GM19324 (cell line): ENCODE measurements around the gene FOXL1.

Experiments used
- ATAC-seq: cut with Tn5 transposase; IDR thresholded peaks from one replicate; pipeline ENCODE4 v1.9.1; 2021; ENCODE audit warnings: mild to moderate bottlenecking, moderate library complexity; ENCODE audit not compliant: unreplicated experiment, low FRiP score

FOXL1 gene

DNA sequence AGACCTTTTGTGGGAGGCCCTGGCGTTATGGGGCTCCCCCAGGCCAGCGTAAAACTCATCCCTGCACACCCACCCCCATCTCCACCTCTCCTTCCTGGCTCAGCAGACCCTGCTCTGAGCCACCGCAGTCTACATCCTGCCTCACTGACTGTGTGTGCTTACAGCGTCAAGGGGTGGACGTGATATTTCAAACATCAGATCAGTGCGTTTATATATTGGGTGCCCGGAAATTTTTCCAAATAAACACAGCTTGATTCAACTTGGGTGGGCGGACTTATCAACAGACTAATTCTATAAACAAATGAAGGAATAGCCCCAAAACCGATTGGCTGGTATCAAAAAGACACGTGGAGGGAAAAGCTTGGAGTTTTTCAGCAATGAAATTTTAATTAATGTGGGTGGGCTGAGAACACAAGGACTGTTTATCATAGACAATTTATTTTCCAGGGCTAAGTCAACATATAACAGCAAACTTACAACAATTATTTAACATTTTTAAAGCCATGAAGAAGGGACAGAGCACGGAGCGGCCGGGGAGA, at the start of gene FOXL1:
FOXL1 (plus strand) TSS at position 489 of the 539 bp plus-strand sequence. CDS start 175 bp downstream, outside the sequence.
- no peak for ATAC-seq

DNA sequence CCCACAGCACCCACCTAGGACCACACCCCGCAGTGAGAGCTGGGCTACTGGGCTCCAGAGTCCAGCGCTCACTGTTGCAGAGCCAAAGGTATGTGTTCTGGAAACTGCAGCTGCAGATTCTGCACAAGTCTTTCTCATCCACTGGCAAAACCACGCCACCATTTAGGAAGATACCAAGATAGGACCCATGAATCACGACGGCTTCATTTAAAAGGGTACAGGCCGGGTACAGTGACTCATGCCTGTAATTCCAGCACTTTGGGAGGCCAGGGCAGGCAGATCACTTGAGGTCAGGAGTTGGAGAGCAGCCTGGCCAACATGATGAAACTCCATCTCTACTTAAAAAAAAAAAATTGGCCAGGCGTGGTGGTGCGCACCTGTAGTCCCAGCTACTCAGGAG, 49.2 kb upstream of the FOXL1 start:
- ATAC-seq = no peak

DNA sequence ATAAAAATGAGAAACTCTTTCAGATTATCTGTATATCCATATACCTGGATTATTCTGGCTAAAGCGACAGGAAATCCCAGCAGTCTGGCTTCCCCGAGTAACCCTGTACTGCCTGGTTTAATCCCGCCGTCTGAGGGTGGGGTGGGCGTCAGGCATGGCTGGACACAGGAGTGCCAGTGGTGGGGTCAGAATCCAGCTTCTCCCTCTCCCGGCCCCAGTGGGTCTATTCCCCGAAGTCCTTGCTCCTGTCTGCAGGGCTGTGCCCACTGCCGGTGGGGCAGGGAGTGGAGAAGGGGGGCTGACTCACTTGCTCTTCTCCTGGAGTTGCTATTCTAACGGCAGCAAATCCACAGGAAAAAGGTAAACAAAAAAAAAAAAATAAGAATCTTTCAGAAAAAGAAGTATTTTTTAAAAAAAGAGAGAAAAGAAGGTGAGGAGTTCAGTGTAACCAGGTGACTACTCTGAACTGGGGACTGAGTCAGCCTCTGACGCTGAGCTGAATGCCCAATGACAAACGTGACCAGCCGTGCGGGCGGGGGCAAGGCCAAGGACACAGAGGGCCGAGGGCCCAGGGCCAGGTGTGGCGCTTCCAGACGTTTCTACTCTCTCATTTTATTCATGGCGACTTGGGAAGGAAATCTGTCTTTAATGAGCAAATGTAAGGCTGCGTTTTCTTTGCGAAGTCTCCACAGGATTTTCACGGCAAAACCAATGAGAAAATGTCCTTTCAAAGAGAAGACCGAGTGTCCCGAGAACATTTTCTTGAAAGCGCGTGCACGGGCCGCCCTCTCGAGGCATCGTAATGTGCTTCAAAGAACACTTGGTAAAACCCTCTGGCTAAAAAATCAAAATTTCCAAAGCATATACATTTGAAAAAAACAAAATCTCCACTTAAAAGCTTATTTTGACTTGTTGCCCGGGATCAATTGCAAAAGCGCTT, 47.8 kb upstream of the FOXL1 start:
- ATAC-seq = no peak

DNA sequence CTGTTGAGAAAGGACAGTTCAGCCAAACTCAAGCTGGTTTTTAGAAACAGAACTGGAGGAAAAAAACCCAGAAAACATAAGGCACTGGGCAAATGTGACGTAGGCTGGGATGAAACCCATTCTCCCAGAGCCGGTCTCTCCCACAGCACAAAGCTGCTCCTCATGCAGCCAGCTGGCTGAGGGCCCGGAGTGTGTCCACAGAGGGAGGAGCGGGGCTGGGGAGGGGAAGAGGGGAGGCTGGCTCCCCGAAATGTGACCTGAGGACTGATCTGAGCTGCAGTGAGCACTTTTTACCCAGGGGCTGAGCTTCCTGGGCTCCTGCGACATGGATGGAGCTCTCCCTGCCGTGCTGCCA, 47.2 kb upstream of the FOXL1 start:
- no peak for ATAC-seq

DNA sequence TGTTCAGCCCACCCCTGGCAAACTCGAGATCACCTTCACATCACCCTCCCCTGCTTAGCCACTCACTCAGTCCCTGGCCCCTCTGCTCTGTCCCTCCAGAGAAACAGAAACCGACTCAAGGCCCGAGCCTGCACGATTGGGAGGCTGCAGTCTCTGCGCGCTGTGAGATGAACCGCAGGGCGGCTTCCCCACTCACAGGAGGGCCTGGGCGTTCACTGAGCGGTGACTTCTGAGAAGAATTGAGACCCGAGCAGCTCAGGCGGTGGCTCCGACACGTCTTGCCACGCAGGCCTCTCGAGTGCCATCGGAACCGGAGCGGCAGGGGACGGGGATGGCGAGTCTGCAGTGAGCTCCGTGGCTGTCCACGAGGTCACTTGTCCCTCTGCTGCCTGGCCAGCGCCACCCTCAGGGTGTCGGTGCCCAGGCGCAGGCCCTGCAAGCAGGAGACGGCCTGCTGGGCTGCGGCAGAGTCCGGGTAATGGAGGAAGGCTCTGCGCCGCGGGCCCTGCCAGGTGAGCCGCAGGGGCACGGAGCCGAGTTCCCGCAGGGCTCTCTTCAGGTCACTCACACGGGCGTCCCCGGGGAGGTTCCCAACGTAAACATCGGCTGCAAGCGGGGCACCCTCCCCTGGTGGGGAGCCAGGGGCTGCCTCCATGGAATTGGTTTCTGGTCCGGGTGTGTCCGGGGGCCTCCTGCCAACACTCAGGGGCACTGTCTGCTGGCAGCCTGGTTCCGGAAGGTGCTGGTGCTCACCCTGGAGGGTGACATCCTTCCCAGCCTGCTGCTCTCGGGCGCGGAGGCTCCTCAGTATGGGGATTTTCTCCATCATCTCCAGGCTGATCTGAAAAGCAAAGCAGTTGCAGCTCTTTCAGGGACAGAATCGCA, 46.5 kb upstream of the FOXL1 start:
- no peak for ATAC-seq

DNA sequence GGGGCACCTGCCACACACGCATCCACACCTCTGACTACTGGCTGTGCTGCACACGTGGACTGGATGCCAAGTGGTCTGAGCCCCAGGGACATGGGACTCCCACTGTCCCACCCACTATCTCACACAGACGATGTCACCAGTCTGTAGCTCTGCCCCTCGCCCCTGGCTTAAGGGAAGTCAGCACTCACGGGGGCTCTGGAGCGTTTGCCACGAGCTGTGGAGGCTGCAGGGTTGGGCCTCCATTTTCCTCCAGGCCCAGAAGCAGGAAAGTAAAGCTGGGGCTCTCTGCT, 45.9 kb upstream of the FOXL1 start:
- ATAC-seq = no peak

DNA sequence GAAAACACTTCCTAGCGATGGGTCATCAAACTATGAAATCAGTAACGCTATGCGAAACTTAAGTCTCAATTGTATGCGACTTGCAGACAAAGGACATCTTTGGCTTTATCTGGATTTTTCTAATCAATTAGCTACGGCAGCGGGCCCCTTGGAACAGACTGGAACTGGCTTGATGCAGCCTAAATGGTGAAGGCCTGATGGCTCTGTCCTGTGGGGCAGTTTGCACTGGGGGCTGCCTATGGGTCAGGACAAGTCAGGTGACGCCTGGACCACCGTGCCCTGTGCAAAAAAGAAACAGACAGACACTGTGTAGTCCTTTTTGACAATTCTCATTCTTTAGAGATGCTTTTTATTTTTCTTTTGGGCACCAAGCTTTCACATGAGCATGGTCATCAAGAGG, 45.3 kb upstream of the FOXL1 start:
- ATAC-seq = no peak

DNA sequence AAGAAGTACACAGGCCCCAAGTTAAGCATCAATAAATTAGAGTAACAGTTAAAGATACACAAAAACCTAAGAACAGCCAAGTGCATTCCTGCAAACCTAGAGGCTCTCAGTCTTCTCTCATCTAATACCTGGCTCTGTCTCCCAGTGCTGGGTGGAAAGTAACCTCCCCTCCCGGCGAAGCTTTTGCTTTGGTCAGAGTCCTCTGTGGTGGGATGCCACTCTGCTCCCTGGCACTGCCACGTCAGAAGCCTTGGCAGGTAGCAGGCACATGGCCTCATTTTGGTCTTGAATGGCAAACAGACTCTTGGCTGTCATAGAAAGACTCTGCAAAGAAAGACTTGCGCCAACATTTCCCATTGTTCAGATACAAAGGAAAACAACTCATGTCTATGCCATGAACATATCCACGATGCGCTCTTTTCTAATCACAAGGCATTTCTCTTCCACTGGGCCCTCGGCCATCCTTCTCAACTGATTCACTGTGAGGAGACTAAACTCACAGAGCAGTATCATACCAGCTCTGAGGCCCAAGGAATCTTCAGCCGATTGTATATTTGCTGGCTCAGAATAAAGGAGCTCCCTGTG, 44.5 kb upstream of the FOXL1 start:
- no peak for ATAC-seq

DNA sequence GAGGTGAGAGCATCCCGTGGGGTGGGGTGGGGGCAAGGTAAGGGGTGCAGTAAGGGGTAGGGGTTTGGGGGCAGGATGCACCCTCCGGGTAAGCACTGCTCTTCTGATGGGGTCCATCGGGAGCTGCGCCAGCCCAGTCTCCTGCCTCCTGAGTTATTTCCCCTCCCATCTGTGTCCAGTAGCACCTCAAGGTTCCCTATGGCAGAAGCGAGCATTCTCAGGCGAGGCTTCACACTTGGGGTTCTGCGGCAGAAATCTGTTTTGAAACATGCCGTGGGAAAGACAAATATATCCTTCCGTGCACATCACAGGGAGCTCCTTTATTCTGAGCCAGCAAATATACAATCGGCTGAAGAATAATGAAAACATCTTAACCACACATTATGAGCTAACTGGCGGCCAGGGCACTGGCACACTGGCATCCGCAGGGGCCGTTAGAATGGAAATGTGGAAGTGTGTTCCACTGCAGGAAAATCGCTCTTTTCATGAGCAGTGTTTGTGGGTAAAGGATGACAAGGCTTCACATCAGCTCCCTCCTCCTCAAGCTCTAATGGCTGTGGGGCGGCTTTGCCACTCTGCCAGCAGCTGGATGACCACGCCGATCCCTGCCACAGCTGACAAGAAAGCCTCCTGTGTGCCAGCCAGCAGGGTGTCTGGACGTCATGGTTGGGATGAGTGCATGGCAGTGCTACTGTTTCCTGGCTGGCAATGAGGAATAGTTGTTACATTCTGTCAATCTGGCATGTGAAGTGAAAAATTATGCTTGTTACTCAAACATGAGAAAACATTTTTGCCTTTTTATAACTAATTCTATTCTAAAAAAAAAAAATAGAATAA, 43.4 kb upstream of the FOXL1 start:
- ATAC-seq = no peak

DNA sequence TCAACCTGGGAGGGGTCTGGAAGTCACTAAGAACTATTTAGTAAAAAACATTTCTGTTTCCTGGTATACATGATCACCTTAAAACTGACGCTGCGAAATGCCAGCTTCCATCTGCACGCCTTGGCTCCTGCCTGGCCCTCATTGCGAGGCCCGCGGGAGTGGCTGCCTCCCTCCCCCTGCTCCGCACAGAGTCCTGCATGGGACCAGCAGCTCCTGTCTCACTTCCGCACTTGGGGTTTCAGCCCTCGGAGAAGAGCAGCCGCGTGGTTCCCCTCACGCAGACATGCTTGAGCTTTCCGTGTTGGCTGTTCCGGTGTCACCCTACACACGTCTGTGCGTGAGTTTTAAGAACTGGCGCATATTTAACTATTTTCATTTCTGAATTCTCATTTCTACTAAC, 41.7 kb upstream of the FOXL1 start:
- no peak for ATAC-seq

DNA sequence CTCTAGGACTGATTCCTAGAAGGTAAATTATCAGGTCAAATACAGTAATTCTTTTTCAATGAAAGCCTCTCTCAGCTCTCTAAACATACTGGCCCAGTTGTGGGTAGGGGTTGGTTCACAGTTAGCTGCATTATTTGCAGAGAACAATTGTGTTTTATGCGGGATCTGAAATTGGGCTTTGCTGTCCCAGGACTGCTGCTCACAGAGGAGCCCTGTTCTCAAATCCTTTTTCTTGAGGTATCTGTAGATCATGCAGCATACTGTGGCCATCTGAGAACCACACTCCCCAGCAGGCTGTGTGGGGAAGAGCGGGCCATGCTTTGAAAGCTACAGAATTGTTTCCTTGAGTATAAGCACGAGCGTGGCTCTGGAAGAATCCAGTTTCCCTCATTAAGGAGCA, 40.9 kb upstream of the FOXL1 start:
- ATAC-seq = no peak

DNA sequence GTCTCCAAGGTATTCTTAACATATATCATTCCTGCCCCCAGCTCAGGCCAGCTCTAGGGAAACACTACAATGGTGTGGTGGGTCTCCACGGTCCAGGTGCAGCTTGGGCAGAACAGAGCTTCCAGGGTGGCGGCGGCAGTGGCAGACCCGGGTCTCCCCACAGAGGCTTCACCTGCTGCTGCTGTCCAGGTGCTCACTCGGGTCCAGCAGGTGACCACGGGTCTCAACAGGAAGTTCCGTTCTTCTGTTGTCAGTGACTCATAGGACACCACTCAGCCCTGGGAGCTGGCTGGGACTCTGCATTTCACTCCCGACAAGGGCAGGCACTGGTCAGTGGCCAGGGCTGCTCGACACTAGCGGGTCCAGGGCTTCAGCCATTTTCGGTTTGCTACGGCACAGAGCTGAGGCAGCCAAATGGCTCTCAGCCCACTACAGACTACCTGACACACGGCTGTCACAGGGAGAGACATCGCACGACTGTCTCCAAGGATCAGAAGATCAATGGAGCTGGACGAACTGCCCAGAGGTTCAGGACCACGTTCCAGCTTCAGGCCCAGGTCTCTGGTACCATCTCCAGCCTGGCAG, 40.1 kb upstream of the FOXL1 start:
- no peak for ATAC-seq

DNA sequence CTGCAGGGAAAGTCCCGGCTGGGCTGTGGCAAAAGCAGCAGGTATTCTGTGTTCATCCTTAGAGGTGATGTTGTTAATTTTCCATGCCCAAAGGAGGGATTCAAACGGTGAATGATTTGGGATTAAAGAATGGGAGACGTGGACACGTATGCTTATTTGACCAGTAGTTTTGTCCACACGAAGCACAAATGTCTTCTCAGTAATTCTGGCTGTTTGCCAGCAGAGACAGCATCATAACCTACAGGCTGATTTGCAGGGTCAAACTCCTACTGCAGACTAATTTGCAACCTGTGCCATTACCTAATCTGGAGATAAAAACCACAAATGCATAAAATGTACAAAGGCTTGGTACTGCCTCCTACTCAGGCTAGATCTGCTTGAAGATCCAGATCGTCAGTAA, 37.5 kb upstream of the FOXL1 start:
- no peak for ATAC-seq

DNA sequence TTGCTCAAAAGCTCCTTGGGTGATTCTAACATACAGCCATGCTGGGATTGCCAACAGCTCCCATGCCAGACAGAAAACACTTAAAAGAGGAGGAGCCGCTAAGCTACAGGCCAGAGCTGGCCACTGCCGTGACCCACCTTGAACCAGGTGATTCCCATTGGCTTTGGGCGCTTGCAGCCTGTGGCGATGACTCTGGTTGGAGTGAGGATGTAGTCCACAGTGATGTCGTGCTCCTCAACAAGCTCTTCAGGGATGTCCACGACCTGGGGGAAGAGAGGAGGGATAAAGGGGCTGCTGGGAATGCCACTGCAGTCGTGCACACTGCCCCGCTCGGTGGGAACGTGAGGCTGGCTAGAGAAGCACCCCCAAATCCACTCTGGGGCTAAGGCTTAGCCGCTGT, 36.8 kb upstream of the FOXL1 start:
- no peak for ATAC-seq

DNA sequence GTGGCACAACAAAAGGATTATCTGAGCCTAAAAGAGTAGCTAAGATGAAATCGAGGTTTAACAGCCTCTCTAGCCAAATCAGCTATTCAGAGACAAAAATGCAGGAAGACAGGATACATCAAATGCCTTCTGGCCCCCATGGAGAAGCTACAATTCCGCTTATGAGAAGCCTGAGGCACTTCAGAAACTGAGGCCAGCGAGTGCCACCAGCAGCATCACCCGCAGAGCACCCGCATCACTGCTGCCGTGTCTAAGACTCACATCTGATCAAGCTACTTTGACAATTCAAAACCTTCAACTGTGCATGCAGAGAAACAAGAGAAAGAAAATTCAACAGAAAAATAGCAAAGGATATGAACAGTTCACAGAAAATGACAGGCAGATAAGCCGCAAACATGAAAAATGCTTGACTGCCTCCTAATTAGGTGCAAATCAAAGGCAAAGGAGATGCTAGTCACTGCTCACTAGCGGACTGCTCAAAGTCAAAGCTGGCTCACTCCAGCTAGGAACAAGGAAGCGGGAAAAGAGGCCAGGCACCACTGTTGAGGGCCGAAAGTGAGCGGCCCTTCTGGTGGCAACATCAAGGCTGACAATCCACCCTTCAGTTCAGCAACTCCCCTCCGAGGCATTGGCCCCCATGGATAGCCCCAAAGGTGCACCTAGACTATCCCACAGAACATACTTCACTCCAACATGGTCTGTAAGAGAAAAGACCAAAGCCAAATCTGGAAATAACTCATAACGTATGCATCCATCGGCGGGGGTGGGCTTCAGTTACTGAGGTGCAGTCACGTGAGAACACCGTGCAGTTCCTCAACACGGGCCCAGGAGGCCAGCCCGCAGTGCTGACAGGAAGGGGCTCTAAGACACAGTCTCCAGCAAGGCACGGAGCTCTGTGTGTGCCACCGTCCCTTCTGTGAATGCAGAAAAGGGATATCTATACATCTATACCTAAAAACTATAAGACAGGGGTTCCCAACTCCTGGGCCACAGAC, 35.3 kb upstream of the FOXL1 start:
- no peak for ATAC-seq

DNA sequence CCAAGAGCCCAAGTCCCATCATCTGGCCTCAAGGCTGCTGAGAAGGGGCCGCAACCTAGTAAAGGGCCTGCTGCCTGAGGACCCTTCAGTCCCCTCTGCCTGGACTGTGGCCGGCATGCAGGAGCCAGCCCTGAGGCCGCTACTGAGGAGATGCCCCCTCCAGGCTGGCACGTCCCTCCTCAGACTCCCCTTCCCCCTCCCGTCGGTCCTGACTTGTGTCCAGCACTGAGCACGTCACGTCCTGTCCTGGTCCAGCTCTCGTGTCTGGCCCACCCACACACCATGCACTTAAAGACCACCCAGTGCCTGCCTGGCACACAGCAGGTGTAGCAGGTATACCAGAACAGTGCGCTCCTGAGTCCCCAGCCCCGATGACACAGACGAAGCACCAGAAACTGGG, 32.9 kb upstream of the FOXL1 start:
- no peak for ATAC-seq

DNA sequence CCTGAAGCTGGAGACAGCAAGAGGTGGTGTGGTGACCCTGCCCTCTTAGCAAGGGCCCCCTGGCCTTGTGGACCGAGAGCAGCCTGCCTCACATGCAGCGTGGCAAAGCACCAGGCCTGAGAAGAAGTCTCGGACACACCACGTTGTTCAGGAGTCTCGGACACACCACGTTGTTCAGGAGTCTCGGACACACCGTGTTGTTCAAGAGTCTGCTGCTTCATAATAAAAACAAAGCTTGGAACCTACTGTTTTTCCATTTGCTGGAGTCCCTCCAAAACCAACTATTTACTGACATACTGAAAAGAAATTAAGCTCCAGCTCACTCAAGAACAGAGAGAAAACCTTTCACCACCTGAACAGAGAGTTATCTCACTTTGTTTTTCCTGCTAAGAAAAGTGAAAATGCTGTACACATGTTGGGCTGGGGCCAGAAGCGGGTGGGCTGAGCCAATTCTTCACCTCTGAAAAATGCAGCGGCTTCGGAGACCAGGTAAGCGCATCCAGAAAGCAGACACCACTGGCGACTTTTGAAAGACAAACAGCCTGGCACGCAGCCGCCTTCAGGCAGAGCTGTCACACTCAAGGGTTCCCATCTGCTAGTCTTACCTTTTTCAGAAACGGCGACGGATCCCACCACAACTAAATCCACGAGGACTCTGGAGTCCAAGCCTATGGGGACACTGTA, 32.3 kb upstream of the FOXL1 start:
- no peak for ATAC-seq

DNA sequence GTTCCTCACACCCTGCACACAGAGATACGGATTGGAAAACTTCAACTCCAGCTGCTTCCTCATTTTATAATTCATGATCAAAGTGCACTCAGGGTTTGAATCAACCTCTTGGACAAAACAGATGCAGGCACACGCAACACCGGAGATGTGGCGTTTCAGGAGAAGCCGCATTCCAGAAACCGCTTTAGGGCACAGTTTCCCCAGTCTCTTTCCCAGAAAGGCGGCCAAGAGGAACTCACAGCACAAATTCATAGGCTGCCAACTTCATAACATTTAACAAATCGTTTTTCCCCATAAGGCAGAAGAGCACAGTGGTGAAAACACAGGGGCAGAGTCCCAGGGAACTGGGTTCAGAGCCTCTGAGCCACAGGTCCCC, 31.7 kb upstream of the FOXL1 start:
- no peak for ATAC-seq
